GM18526 (cell line): Measurements from ENCODE around the gene C20orf96.

ENCODE experiments used
- POLR2A ChIP-seq: IDR thresholded peaks from 3 replicates; pipeline ENCODE4 v1.6.1; 2011; ENCODE audit not compliant: insufficient read length; ENCODE audit errors: extremely low read depth

The C20orf96 gene

GRCh38 chr20:300345-300990 is 9.9 kb upstream of the C20orf96 start:
- no peak for TF ChIP-seq POLR2A

GRCh38 chr20:298776-299391 is 8.3 kb upstream of the C20orf96 start:
- TF ChIP-seq POLR2A: no peak

- TF ChIP-seq POLR2A: peak; percentile 41
Measured at GRCh38 chr20:297925-298775, 7.6 kb upstream of the C20orf96 start.

GRCh38 chr20:297098-297924 is 6.8 kb upstream of the C20orf96 start, which contains the start of gene ZCCHC3:
ZCCHC3 (plus strand) TSS chr20:297570; CDS start chr20:297587, 17 bp downstream.
- peak; percentile 83 for TF ChIP-seq POLR2A

GRCh38 chr20:295804-296203 is 5.3 kb upstream of the C20orf96 start:
- no peak for TF ChIP-seq POLR2A

GRCh38 chr20:294602-295001 is 4.1 kb upstream of the C20orf96 start:
- TF ChIP-seq POLR2A: no peak

- TF ChIP-seq POLR2A: no peak
Measured at GRCh38 chr20:289693-290083, 862 bp downstream of the C20orf96 start.

- TF ChIP-seq POLR2A: no peak
Measured at GRCh38 chr20:288956-289692, 1.4 kb downstream of the C20orf96 start.

- TF ChIP-seq POLR2A: no peak
Measured at GRCh38 chr20:286508-286907, 4.0 kb downstream of the C20orf96 start.

- TF ChIP-seq POLR2A: no peak
Measured at GRCh38 chr20:284172-284571, 6.4 kb downstream of the C20orf96 start.

- TF ChIP-seq POLR2A: no peak
Measured at GRCh38 chr20:278607-279571, 11.7 kb downstream of the C20orf96 start.

GRCh38 chr20:278181-278580 is 12.4 kb downstream of the C20orf96 start:
- no peak for TF ChIP-seq POLR2A

GRCh38 chr20:277496-277781 is 13.1 kb downstream of the C20orf96 start:
- no peak for TF ChIP-seq POLR2A

GRCh38 chr20:276620-277495 is 13.7 kb downstream of the C20orf96 start:
- no peak for TF ChIP-seq POLR2A
